CD4-positive, CD25-positive, alpha-beta regulatory T cell (primary cell): ENCODE measurements around the gene TENM4. TPM values are rescaled to one million over a fixed set of nuclear protein-coding genes. Genes with fewer than 3 reads are reported as not detected.

Experiments used
- ATAC-seq, 2 donors: fragments of 150-1000 bp; cut with Tn5 transposase; one replicate each; pipeline ENCODE4 v1.10.0; 2021; ENCODE audit warnings: low read depth in 2 of 2, moderate number of reproducible peaks in 2 of 2, moderate library complexity in 1 of 2
- DNase-seq, 3 donors: peaks; one replicate each; pipeline versions ENCODE4 v3.0.0 to v3.0.0-alpha.2; 2012 to 2022; ENCODE audit warnings: mixed read lengths in 1 of 3
- H3K27ac ChIP-seq: one replicate; pipeline ENCODE4 v1.7.0; 2013; ENCODE audit warnings: mild to moderate bottlenecking, low read length; ENCODE audit not compliant: insufficient read depth, poor library complexity, severe bottlenecking
- H3K27me3 ChIP-seq: one replicate; pipeline ENCODE4 v1.7.0; 2013; ENCODE audit warnings: low read length; ENCODE audit not compliant: control insufficient read depth, insufficient read depth
- H3K36me3 ChIP-seq: one replicate; pipeline ENCODE4 v1.7.0; 2013; ENCODE audit warnings: mild to moderate bottlenecking, low read length, moderate library complexity; ENCODE audit not compliant: control insufficient read depth, insufficient read depth
- H3K4me1 ChIP-seq: 2 replicates; pipeline ENCODE4 v1.7.0; 2013; ENCODE audit warnings: mild to moderate bottlenecking, low read length; ENCODE audit not compliant: insufficient read depth, control insufficient read depth, poor library complexity, severe bottlenecking
- H3K4me3 ChIP-seq: one replicate; pipeline ENCODE4 v1.7.0; 2013; ENCODE audit warnings: low read depth, mild to moderate bottlenecking, low read length, moderate library complexity
- H3K9me3 ChIP-seq, 2 experiments: 1 replicate in 1 of 2; 2 replicates in 1 of 2; pipeline ENCODE4 v1.7.0; 2013; ENCODE audit warnings: low read length in 2 of 2, mild to moderate bottlenecking in 1 of 2, moderate library complexity in 1 of 2; ENCODE audit not compliant: control insufficient read depth in 2 of 2
- H3K27ac Mint-ChIP-seq, 3 donors: one replicate each; pipeline ENCODE4 v1.8.0; 2020 to 2022; ENCODE audit warnings: mild to moderate bottlenecking in 3 of 3, mixed read lengths in 3 of 3, moderate library complexity in 2 of 3
- H3K27me3 Mint-ChIP-seq: one replicate; pipeline ENCODE4 v1.8.0; 2022; ENCODE audit warnings: mild to moderate bottlenecking, mixed read lengths
- H3K36me3 Mint-ChIP-seq: one replicate; pipeline ENCODE4 v1.8.0; 2020; ENCODE audit warnings: mixed read lengths
- H3K4me1 Mint-ChIP-seq, 4 donors: one replicate each; pipeline ENCODE4 v1.8.0; 2020 to 2022; ENCODE audit warnings: mixed read lengths in 4 of 4, mild to moderate bottlenecking in 1 of 4
- H3K4me3 Mint-ChIP-seq, 4 donors: one replicate each; pipeline ENCODE4 v1.8.0; 2020 to 2022; ENCODE audit warnings: mild to moderate bottlenecking in 4 of 4, mixed read lengths in 4 of 4, moderate library complexity in 3 of 4
- H3K9me3 Mint-ChIP-seq, 7 donors: one replicate each; pipeline ENCODE4 v1.8.0; 2020 to 2022; ENCODE audit warnings: mixed read lengths in 7 of 7, mild to moderate bottlenecking in 3 of 7, moderate library complexity in 2 of 7
- polyA plus RNA-seq, 4 donors: library from polyadenylated mRNA; unstranded; fragments of 300-500 nt; fragmentation: Illumina TruSeq; gene quantifications; one replicate each; pipeline ENCODE4 v1.2.3, GENCODE V29; 2021
- total RNA-seq: library from RNA; stranded (reverse); gene quantifications from one replicate; pipeline ENCODE4 v1.2.3, GENCODE V29; 2022

TENM4 gene
- total and polyA plus RNA-seq, 5 donors from 2014 or later, result 0.02 TPM; not detected in 4

DNA sequence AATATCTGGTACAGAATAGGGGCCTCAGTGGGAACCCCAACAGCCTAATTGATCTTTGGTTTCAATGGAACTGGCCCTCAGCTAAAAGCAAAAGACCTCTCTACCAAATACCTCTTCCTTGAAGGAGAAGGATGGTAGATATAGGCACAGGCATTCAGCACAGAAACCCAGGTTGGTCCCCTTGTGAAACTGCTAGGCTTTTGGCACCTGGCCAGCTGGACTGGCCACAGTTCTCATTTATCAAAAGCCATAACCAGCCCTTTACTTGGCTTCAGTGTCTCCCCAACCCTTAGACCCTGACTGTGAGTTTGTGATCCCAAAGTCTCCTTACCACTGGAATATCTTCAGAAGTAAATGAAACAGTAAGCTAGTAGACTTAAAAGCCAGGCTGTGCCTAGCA lies 152.9 kb downstream of the TENM4 start:
- ATAC-seq, result no peak
- H3K36me3 Mint-ChIP-seq, result no peaks in the 10 kb centered on the region
- H3K4me3 Mint-ChIP-seq, result no peak overlapping the region
- no peak overlapping the region for H3K27ac Mint-ChIP-seq
- Histone ChIP-seq H3K4me1 (no peaks in the 10 kb centered on the region), H3K36me3 (no peaks in the 10 kb centered on the region), H3K27ac (no peak overlapping the region), H3K9me3 (peaks cover 0 to 2% of the 10 kb centered on the region in 2 experiments), H3K27me3 (no peaks in the 10 kb centered on the region), H3K4me3 (no peak overlapping the region)
- H3K27me3 Mint-ChIP-seq, result peaks cover 5% of the 10 kb centered on the region
- no peaks in the 10 kb centered on the region for H3K4me1 Mint-ChIP-seq
- peaks cover 0 to 6% (median 4%) of the 10 kb centered on the region in 7 donors for H3K9me3 Mint-ChIP-seq
- DNase-seq, result no peak

DNA sequence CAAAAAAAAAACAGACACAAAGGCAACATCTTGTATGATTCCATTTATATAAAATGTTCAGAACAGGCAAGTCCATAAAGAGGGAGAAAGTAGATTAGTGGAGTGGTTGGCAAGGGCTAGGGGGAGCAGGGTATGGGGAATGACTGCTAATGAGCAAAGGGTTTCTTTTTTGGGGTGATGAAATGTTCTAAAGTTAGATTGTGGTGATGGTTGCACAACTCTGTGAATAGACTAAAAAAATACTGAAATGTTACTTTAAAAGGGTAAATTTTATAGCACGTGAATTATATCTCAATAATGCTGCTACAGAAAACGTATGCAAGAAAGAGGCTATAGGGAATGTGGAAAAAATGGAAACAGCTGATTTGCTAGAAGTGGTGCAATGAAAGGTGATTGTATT lies 155.1 kb downstream of the TENM4 start:
- Mint-ChIP-seq H3K27me3 (peaks cover 5% of the 10 kb centered on the region), H3K9me3 (peaks cover 0 to 6% (median 4%) of the 10 kb centered on the region in 7 donors), H3K4me1 (no peaks in the 10 kb centered on the region), H3K4me3 (no peak overlapping the region), H3K36me3 (no peaks in the 10 kb centered on the region), H3K27ac (no peak overlapping the region)
- DNase-seq (no peak), ATAC-seq (no peak)
- Histone ChIP-seq H3K4me3 (no peak overlapping the region), H3K27me3 (no peaks in the 10 kb centered on the region), H3K4me1 (no peaks in the 10 kb centered on the region), H3K9me3 (peaks cover 0 to 2% of the 10 kb centered on the region in 2 experiments), H3K27ac (no peak overlapping the region), H3K36me3 (no peaks in the 10 kb centered on the region)

DNA sequence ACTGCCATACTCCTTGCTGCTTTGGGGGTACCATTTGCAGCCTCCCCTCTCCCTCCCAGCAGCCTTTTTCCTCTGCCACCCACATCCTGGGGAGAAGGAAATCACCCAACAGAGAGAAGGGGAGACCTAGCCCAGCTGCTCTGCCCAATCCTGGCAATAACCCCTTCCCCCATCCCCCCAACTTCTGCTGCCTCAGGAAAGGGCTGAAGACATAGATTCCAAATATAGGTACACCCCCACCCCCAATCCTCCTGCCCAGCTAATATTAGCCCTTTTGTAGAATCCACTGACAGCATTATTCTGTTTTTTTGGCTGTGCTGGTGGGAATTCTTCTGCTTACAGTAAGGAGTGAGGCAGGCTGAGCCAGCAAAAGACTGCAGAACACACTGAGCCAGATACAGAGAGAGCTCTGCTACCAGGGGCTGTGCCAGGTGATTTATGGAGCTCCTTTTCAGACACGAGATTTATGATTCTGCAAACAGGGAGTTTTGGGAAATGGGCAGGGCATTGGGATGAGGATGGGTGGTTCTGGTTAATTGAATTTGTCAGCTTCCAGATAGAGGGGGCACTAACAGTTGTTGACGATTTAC lies 164.0 kb downstream of the TENM4 start:
- Histone ChIP-seq H3K4me3 (no peak overlapping the region), H3K36me3 (no peaks in the 10 kb centered on the region), H3K4me1 (no peaks in the 10 kb centered on the region), H3K27me3 (no peaks in the 10 kb centered on the region), H3K27ac (no peak overlapping the region), H3K9me3 (no peaks in the 10 kb centered on the region)
- ATAC-seq, result no peak
- Mint-ChIP-seq H3K27me3 (peaks cover 6% of the 10 kb centered on the region), H3K9me3 (peaks cover 0 to 4% (median 0%) of the 10 kb centered on the region in 7 donors), H3K36me3 (no peaks in the 10 kb centered on the region), H3K4me1 (no peaks in the 10 kb centered on the region), H3K4me3 (no peak overlapping the region), H3K27ac (no peak overlapping the region)
- DNase-seq, result no peak

DNA sequence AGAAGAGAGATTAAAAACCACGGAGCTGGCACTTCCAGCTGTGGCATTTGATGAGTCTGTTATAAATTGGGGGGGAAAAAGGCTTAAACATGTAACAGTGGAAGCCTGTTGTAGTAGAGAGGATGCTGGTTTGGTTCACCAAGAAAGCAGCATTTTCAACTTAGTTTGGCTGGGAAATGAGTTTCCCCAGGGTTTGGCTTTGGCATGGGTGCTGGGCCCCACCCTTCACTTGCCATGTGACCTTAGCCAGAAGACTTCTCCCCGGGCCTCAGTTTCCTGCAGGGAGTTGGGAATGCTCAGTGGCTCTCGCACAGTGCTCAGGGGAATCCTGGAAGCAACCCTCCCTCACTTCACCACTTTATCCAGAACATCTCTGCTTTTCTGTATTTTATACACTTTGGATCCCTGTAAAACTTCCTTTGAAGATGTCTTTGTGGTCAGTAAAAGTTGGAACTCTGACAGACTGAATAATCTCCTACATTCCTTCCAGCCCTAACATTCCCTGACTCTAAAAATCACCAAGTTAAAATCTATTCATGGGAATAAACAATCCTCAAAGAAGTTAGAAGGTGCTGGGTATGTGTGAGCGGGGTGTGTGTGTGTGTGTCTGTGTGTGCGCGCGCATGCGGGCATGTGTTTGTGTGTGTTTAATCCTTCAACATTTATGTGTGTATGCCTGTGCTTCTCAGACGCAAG lies 166.0 kb downstream of the TENM4 start:
- Mint-ChIP-seq H3K27ac (no peak overlapping the region), H3K9me3 (peaks cover 0 to 4% (median 0%) of the 10 kb centered on the region in 7 donors), H3K4me1 (no peaks in the 10 kb centered on the region), H3K36me3 (no peaks in the 10 kb centered on the region), H3K27me3 (peaks cover under 1% of the 10 kb centered on the region), H3K4me3 (no peak overlapping the region)
- H3K9me3 ChIP-seq, result no peaks in the 10 kb centered on the region
- no peak overlapping the region for H3K4me3 ChIP-seq
- no peak for DNase-seq
- H3K4me1 ChIP-seq, result no peaks in the 10 kb centered on the region
- ATAC-seq, result no peak
- H3K27ac ChIP-seq, result no peak overlapping the region
- no peaks in the 10 kb centered on the region for H3K36me3 ChIP-seq
- H3K27me3 ChIP-seq, result no peaks in the 10 kb centered on the region

DNA sequence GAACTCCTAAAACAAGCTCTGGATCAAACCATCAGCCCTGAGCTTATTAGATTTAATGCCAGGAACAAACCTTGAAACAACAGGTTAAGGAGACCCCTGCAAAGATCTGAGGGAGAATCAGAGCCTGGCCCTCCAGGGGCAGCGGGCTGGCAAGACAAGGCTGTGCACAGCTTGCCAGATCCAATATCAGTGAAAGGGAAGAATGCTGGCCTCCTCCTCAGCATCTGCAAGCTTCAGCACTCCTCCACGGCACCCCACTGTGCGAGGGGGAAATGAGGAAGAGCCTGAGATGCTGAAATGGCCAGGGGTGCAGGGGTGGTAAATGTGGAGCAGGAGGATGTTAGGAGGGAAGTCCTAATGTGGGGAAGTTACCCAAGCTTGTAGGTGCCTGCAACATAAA lies 167.0 kb downstream of the TENM4 start:
- DNase-seq, result no peak
- H3K4me1 ChIP-seq, result no peaks in the 10 kb centered on the region
- H3K27ac ChIP-seq, result no peak overlapping the region
- no peaks in the 10 kb centered on the region for H3K27me3 Mint-ChIP-seq
- no peak for ATAC-seq
- peaks cover 0 to 4% (median 0%) of the 10 kb centered on the region in 7 donors for H3K9me3 Mint-ChIP-seq
- H3K36me3 Mint-ChIP-seq, result no peaks in the 10 kb centered on the region
- no peaks in the 10 kb centered on the region for H3K4me1 Mint-ChIP-seq
- H3K4me3 Mint-ChIP-seq, result no peak overlapping the region
- H3K36me3 ChIP-seq, result no peaks in the 10 kb centered on the region
- no peaks in the 10 kb centered on the region for H3K9me3 ChIP-seq
- no peaks in the 10 kb centered on the region for H3K27me3 ChIP-seq
- no peak overlapping the region for H3K4me3 ChIP-seq
- no peak overlapping the region for H3K27ac Mint-ChIP-seq

DNA sequence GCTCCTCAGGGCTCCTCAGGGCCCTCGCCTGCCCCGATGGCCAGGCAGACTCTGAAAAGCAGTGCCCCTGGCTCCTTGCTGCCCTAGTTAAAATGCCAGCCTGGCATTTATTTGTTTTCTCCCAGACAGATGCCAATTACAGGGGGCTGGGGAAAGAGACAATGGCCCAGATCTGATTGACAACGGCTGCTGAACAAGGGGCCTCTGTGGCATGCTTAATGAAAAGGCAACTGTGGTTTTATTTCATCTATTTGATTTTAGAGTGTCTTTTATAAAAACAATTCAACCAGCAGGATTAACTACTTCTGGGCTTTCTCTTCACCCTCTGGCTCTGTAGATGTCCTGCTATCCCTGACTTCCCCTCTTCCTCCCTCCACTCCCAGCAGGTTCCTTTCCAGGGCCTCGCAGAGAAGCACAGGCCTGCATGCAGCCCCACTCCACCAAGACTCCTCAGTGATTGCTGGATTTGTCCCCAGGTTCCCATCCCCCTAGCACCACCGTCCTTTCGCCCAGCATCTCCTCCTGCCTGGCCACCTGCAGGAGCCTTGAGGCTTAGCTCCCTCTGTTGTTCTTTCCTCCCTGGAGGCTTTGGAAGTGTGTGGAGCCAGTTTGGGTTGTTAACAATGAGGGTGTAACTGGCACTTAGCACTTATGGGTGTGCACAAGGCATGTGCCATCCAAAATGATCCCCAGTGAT lies 171.1 kb downstream of the TENM4 start:
- Mint-ChIP-seq H3K9me3 (no peaks in the 10 kb centered on the region), H3K36me3 (no peaks in the 10 kb centered on the region), H3K4me1 (no peaks in the 10 kb centered on the region), H3K27me3 (no peaks in the 10 kb centered on the region), H3K4me3 (no peak overlapping the region), H3K27ac (no peak overlapping the region)
- H3K9me3 ChIP-seq, result no peaks in the 10 kb centered on the region
- no peaks in the 10 kb centered on the region for H3K36me3 ChIP-seq
- no peak overlapping the region for H3K4me3 ChIP-seq
- DNase-seq (no peak), ATAC-seq (no peak)
- no peaks in the 10 kb centered on the region for H3K4me1 ChIP-seq
- no peak overlapping the region for H3K27ac ChIP-seq
- no peaks in the 10 kb centered on the region for H3K27me3 ChIP-seq

DNA sequence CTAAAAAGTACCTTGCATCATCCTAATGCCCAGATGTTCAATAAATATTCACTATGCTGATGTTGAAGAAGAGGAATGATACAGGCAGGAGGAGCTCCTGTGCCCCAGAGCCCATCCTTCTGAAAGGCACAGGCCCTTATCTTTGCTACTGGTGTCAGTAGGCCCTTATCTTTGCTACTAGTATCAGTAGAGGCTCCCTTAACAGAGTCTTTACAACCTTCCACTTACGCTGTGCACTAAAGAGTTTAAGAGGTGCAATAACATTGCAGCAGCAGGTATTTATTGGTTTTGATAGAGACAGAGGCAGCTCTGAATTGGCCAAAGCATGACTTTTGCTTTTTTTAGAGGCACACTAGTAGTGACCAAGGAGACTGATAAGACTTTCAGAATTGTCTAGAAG lies 174.4 kb downstream of the TENM4 start:
- no peaks in the 10 kb centered on the region for H3K4me1 ChIP-seq
- H3K27ac Mint-ChIP-seq, result no peak overlapping the region
- no peaks in the 10 kb centered on the region for H3K36me3 ChIP-seq
- H3K27me3 Mint-ChIP-seq, result no peaks in the 10 kb centered on the region
- DNase-seq (no peak), ATAC-seq (no peak)
- H3K27me3 ChIP-seq, result no peaks in the 10 kb centered on the region
- H3K4me3 Mint-ChIP-seq, result no peak overlapping the region
- no peaks in the 10 kb centered on the region for H3K9me3 ChIP-seq
- H3K4me1 Mint-ChIP-seq, result no peaks in the 10 kb centered on the region
- no peak overlapping the region for H3K27ac ChIP-seq
- H3K4me3 ChIP-seq, result no peak overlapping the region
- no peaks in the 10 kb centered on the region for H3K36me3 Mint-ChIP-seq
- H3K9me3 Mint-ChIP-seq, result no peaks in the 10 kb centered on the region
